ENCODE results near the gene SLC35F3. TPM values are rescaled to one million over a fixed set of nuclear protein-coding genes. Genes with fewer than 3 reads are reported as not detected.

Gene SLC35F3
- total and polyA plus RNA-seq, 8 donors, result 1.4 to 7.1 (median 2.5) TPM

GRCh38 chr1:234089396-234089795, 184.9 kb downstream of the SLC35F3 start:
- ATAC-seq (no peak), FAIRE-seq (no peak), DNase-seq (no peak)
- Histone ChIP-seq H3K27ac (no peak overlapping the region), H3K4me3 (no peak overlapping the region), H3K9me3 (no peaks in the 10 kb centered on the region), H3K36me3 (no peaks in the 10 kb centered on the region), H3K4me1 (no peaks in the 10 kb centered on the region), H3K27me3 (no peaks in the 10 kb centered on the region)
- 62 to 71% methylated on average over 3 of the region's 3 CpGs for WGBS, 2 donors
- intact Hi-C loops (cut with DNase I), result no loop called here
- TF ChIP-seq, protein P1, sequence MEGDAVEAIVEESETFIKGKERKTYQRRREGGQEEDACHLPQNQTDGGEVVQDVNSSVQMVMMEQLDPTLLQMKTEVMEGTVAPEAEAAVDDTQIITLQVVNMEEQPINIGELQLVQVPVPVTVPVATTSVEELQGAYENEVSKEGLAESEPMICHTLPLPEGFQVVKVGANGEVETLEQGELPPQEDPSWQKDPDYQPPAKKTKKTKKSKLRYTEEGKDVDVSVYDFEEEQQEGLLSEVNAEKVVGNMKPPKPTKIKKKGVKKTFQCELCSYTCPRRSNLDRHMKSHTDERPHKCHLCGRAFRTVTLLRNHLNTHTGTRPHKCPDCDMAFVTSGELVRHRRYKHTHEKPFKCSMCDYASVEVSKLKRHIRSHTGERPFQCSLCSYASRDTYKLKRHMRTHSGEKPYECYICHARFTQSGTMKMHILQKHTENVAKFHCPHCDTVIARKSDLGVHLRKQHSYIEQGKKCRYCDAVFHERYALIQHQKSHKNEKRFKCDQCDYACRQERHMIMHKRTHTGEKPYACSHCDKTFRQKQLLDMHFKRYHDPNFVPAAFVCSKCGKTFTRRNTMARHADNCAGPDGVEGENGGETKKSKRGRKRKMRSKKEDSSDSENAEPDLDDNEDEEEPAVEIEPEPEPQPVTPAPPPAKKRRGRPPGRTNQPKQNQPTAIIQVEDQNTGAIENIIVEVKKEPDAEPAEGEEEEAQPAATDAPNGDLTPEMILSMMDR (IDR thresholded peaks at IDR 0.05), result no peak

DNA sequence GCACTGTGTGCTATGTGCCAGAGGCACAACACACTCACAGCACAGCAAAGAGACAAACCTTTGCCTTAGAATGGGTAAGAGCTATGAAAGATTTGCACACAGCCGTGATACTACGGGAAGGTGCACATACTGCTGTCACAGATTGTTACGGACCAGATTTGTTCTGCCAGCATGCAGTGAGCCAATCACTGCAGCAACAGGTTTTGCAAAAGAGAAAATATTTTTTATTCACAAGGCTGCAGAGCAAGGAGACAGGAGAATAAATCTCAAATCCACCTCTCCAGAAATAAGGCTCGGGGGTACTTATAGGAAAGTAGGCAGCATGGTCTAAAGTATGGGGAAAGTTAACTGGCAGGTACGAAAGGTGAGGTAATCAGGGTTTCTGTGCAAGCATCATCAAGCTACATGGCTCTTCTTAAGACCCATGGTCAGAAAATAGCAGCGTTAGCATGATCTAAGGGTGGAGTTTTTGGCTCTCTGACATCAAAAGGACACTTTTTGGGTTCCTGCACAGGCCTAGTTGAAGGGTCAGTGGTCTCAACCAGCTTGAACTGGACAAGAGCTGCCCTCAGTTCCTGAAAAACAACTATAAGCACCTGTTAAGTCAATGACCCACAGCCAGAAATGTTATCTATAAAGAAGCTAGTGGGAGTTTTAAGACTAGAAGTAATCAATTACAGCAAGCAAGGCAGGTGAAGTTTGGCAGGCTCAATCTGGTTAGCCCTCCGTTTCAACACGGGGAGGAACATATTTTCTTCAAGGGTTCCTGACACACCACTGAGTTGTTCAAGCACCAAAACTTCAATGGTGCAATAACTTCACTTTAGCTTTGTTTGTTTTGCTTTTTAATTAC, 186.0 kb downstream of the SLC35F3 start:
- H3K36me3 ChIP-seq, result no peaks in the 10 kb centered on the region
- ATAC-seq, result no peak
- no peaks in the 10 kb centered on the region for H3K4me1 ChIP-seq
- no peak for DNase-seq
- no peak overlapping the region for H3K27ac ChIP-seq
- H3K27me3 ChIP-seq, result no peaks in the 10 kb centered on the region
- intact Hi-C loops (cut with DNase I), result no loop called here
- TF ChIP-seq, protein P1 (IDR thresholded peaks at IDR 0.05), result no peak
- no peak for FAIRE-seq
- no peaks in the 10 kb centered on the region for H3K9me3 ChIP-seq
- 72 to 80% methylated on average over 8 of the region's 8 CpGs for WGBS, 2 donors
- no peak overlapping the region for H3K4me3 ChIP-seq

GRCh38 chr1:234091065-234091401, 186.6 kb downstream of the SLC35F3 start:
- no peaks in the 10 kb centered on the region for H3K27me3 ChIP-seq
- H3K27ac ChIP-seq, result no peak overlapping the region
- WGBS, 2 donors, result 83 to 87% methylated on average over 2 of the region's 2 CpGs
- FAIRE-seq (no peak), DNase-seq (no peak), ATAC-seq (no peak)
- H3K4me1 ChIP-seq, result no peaks in the 10 kb centered on the region
- H3K9me3 ChIP-seq, result no peaks in the 10 kb centered on the region
- no peaks in the 10 kb centered on the region for H3K36me3 ChIP-seq
- TF ChIP-seq, protein P1 (IDR thresholded peaks at IDR 0.05), result no peak
- intact Hi-C loops (cut with DNase I), result no loop called here
- no peak overlapping the region for H3K4me3 ChIP-seq

DNA sequence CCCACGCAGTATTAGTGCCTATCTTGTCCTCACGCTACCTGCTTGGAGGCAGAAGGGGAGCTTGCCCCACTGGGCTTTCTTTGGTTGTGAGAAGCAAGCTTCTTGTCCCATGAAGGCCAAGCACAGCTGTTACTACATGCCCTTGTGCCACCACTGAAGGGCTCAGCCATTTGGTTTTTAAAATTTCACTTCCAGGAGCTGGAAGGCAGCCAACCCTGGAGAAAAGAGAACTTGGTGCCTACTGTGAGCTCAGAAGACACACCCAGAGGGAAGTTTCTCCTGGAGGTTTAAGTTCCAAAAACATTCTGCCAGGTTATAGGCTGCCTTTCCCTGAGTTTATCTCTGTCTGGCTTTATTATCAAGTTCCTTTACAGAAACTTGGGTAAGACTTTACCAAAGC, 187.4 kb downstream of the SLC35F3 start:
- H3K27me3 ChIP-seq, result no peaks in the 10 kb centered on the region
- no peak for FAIRE-seq
- TF ChIP-seq, protein P1 (IDR thresholded peaks at IDR 0.05), result no peak
- no peak for DNase-seq
- no peak for ATAC-seq
- intact Hi-C loops (cut with DNase I), result no loop called here
- no peaks in the 10 kb centered on the region for H3K9me3 ChIP-seq
- no peak overlapping the region for H3K27ac ChIP-seq
- 93 to 97% methylated on average over 2 of the region's 2 CpGs for WGBS, 2 donors
- H3K36me3 ChIP-seq, result no peaks in the 10 kb centered on the region
- no peak overlapping the region for H3K4me3 ChIP-seq
- H3K4me1 ChIP-seq, result no peaks in the 10 kb centered on the region

DNA sequence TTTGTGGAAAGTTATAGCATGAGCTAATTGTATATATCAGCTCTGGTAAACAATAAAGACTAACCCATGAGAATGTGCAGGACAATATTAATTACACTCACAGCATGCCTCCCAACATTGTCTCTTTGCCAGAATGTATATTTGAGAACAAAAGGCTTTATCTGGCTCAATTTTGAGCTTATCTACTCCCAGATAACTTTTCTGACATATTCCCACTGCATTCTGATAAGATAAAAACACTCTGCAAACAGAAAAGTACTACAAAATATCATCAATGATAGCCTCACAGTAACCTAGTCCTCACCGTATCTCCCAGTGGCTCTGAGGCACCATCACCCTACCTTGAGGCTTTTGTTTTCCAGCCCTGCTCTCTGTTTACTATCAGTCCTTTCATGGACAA, 188.6 kb downstream of the SLC35F3 start:
- H3K27me3 ChIP-seq, result no peaks in the 10 kb centered on the region
- intact Hi-C loops (cut with DNase I), result no loop called here
- no peak for FAIRE-seq

More for the DNA sequence above, 188.6 kb downstream of the SLC35F3 start:
- TF ChIP-seq, protein P1 (IDR thresholded peaks at IDR 0.05), result no peak
- WGBS, 2 donors, result 14 to 19% methylated on average over 1 of the region's 1 CpG
- Histone ChIP-seq H3K27ac (no peak overlapping the region), H3K36me3 (no peaks in the 10 kb centered on the region), H3K4me1 (no peaks in the 10 kb centered on the region), H3K9me3 (no peaks in the 10 kb centered on the region), H3K4me3 (no peak overlapping the region)
- no peak for ATAC-seq
- no peak for DNase-seq
